ENCODE measurements around the gene BICD1.

DNA sequence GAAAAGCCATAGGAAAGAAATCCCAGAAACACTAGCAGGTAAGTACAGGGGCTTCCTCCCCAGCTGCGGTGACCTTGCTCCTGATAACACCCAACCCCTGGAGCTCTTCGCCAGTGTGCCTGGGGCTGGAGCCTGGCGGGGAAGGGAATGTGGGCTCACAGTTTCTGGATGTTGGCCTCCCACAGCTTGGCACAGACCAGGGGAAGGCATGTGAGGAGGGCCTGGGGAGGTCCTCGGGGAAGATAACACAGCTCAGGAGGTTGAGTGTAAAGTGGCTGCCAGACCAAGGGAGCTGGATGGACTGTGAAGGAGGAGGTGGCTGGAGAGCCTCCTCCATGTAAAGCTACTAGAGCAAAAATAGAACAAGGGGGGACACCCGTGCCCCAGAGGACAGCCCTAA lies 120.1 kb downstream of the BICD1 start:
- no peak for TF ChIP-seq POLR2A (IDR thresholded peaks at IDR 0.05)
- TF ChIP-seq, protein P1, sequence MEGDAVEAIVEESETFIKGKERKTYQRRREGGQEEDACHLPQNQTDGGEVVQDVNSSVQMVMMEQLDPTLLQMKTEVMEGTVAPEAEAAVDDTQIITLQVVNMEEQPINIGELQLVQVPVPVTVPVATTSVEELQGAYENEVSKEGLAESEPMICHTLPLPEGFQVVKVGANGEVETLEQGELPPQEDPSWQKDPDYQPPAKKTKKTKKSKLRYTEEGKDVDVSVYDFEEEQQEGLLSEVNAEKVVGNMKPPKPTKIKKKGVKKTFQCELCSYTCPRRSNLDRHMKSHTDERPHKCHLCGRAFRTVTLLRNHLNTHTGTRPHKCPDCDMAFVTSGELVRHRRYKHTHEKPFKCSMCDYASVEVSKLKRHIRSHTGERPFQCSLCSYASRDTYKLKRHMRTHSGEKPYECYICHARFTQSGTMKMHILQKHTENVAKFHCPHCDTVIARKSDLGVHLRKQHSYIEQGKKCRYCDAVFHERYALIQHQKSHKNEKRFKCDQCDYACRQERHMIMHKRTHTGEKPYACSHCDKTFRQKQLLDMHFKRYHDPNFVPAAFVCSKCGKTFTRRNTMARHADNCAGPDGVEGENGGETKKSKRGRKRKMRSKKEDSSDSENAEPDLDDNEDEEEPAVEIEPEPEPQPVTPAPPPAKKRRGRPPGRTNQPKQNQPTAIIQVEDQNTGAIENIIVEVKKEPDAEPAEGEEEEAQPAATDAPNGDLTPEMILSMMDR (IDR thresholded peaks at IDR 0.05): no peak

All from esophagus squamous epithelium (tissue), 4 donors.